ENCODE data around the gene P2RX4. TPM values are rescaled to one million over a fixed set of nuclear protein-coding genes. Genes with fewer than 3 reads are reported as not detected.

The P2RX4 gene
- total RNA-seq, 1 experiment from 2014 or later = 17.1 TPM

GRCh38 chr12:121191151-121191550, 18.8 kb upstream of the P2RX4 start:
- BruUV-seq (replicated peaks) = no TSS peak
- ATAC-seq = no peak
- H3K4me2 ChIP-seq (ENCODE audit: low read length) = no peak overlapping the region
- no peak overlapping the region for H3K4me3 ChIP-seq (replicated peaks in 1 of 2; ENCODE audit: low read depth in 1 of 2, low read length in 2 of 2)
- H2AFZ ChIP-seq (ENCODE audit: low read depth, low read length, poor library complexity, severe bottlenecking) = no peak overlapping the region
- DNase-seq (ENCODE audit: low read depth, low spot score) = no peak
- H3K79me2 ChIP-seq (ENCODE audit: insufficient read depth, low read length) = no peaks in the 10 kb centered on the region
- no peak for TF ChIP-seq CBX3 (IDR thresholded peaks at IDR 0.05; ENCODE audit: low read depth)
- no peak for TF ChIP-seq MAX (IDR thresholded peaks at IDR 0.05)
- TF ChIP-seq ZNF274 (IDR thresholded peaks at IDR 0.05; ENCODE audit: low read depth, low read length) = no peak
- no peak for TF ChIP-seq ZFX (IDR thresholded peaks at IDR 0.05)
- no peak for TF ChIP-seq POLR2A (IDR thresholded peaks at IDR 0.05; ENCODE audit: borderline replicate concordance, extremely low read depth, insufficient read depth, insufficient read length)
- no peak for TF ChIP-seq POLR2AphosphoS5 (IDR thresholded peaks at IDR 0.05; ENCODE audit: low read depth, low read length)
- TF ChIP-seq EGR1 (IDR thresholded peaks at IDR 0.05; ENCODE audit: low read depth) = no peak
- no peak for TF ChIP-seq REST (IDR thresholded peaks at IDR 0.05; ENCODE audit: low read depth)
- TF ChIP-seq SIN3A (IDR thresholded peaks at IDR 0.05; ENCODE audit: low read depth) = no peak
- no peak for TF ChIP-seq ELF1 (IDR thresholded peaks at IDR 0.05; ENCODE audit: borderline replicate concordance, low read depth)
- TF ChIP-seq YY1 (IDR thresholded peaks at IDR 0.05; ENCODE audit: extremely low read depth, insufficient replicate concordance, low read depth, low read length) = no peak
- no peak for TF ChIP-seq TCF7L2 (IDR thresholded peaks at IDR 0.05; ENCODE audit: borderline replicate concordance, extremely low read depth, insufficient read depth, insufficient read length)
- no peak for TF ChIP-seq SP1 (IDR thresholded peaks at IDR 0.05; ENCODE audit: low read depth)
- TF ChIP-seq JUND (IDR thresholded peaks at IDR 0.05) = no peak
- no peak for TF ChIP-seq CTCF (IDR thresholded peaks at IDR 0.05 in 2 of 3, conservative IDR thresholded peaks at IDR 0.05 in 1 of 3; ENCODE audit: borderline replicate concordance in 1 of 3, insufficient read depth in 1 of 3, low read depth in 2 of 3, low read length in 2 of 3)
- no peak for TF ChIP-seq EZH2phosphoT487 (IDR thresholded peaks at IDR 0.05; ENCODE audit: borderline replicate concordance)
- TF ChIP-seq EZH2 (IDR thresholded peaks at IDR 0.05) = no peak
- TF ChIP-seq ATF3 (IDR thresholded peaks at IDR 0.05) = no peak
- H3K9me3 ChIP-seq (ENCODE audit: control insufficient read depth in 1 of 2, insufficient read depth in 1 of 2, low read depth in 1 of 2, low read length in 2 of 2) = no peaks in the 10 kb centered on the region
- intact Hi-C loops (cut with micrococcal nuclease) = no loop called here
- H3K4me1 ChIP-seq (ENCODE audit: control insufficient read depth in 1 of 2, insufficient read depth in 2 of 2, low read length in 2 of 2) = no peaks in the 10 kb centered on the region
- H3K9me2 ChIP-seq (ENCODE audit: insufficient read depth) = no peaks in the 10 kb centered on the region
- H3K27me3 ChIP-seq (ENCODE audit: insufficient read depth, low read length) = no peaks in the 10 kb centered on the region
- POLR2A ChIA-PET = no interaction called here
- no peak overlapping the region for H3K27ac ChIP-seq (ENCODE audit: low read depth, low read length)
- H4K20me1 ChIP-seq (ENCODE audit: insufficient read depth) = no peaks in the 10 kb centered on the region
- no peaks in the 10 kb centered on the region for H3K36me3 ChIP-seq (ENCODE audit: control insufficient read depth in 1 of 2, insufficient read depth in 2 of 2, low read length in 2 of 2)
- CTCF ChIA-PET = no interaction called here
- H3K9ac ChIP-seq (ENCODE audit: low read length) = no peak overlapping the region
- RAD21 ChIA-PET (ENCODE audit: low non-redundant PET in 1 of 2, low total read pairs in 2 of 2, uncharacterized antibody in 2 of 2, unreplicated experiment in 2 of 2) = no interaction called here

Data from HCT116 (cell line).